Astrocyte of the spinal cord (primary cell): ENCODE measurements around the gene RUNX1.

ENCODE experiments used
- DNase-seq: peaks from one replicate; pipeline ENCODE4 v3.0.0; 2011; ENCODE audit warnings: low read depth, low spot score
- H3K4me3 ChIP-seq: 2 replicates; pipeline ENCODE4 v1.5.1; 2011; ENCODE audit warnings: low read depth, mild to moderate bottlenecking, low read length, moderate library complexity
- in situ Hi-C: cut with HindIII; loops from 2 replicates; pipeline ENCODE4 v1.10.0; 2017; ENCODE audit warnings: low sequenced_read_pairs
- TF ChIP-seq, protein P1 (sequence below): IDR thresholded peaks from 2 replicates; pipeline ENCODE4 v1.5.1; 2012; ENCODE audit warnings: low read depth, mild to moderate bottlenecking, low read length, inconsistent platforms

Gene RUNX1

DNA sequence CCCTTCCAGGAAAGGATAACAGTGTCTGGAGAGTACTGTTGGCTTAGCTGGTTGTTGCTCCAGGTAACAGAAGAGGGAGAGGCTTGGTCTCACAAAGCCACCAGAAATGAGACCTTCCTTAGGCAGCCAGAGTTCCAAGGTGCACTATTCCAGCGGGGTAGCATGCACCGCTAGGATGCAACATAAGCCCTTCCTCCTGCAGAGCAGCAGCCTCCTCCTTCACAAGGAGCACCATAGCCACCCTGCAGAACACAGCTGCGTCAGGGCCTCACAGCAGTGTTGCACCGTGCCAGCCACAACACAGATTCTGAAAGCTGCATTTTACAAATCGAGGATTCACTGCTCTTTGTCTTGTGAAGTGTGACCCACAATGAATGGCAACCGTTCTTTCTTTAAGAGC is 238.3 kb downstream of the RUNX1 start:
- DNase-seq: no peak
- TF ChIP-seq, protein P1, sequence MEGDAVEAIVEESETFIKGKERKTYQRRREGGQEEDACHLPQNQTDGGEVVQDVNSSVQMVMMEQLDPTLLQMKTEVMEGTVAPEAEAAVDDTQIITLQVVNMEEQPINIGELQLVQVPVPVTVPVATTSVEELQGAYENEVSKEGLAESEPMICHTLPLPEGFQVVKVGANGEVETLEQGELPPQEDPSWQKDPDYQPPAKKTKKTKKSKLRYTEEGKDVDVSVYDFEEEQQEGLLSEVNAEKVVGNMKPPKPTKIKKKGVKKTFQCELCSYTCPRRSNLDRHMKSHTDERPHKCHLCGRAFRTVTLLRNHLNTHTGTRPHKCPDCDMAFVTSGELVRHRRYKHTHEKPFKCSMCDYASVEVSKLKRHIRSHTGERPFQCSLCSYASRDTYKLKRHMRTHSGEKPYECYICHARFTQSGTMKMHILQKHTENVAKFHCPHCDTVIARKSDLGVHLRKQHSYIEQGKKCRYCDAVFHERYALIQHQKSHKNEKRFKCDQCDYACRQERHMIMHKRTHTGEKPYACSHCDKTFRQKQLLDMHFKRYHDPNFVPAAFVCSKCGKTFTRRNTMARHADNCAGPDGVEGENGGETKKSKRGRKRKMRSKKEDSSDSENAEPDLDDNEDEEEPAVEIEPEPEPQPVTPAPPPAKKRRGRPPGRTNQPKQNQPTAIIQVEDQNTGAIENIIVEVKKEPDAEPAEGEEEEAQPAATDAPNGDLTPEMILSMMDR: no peak
- in situ Hi-C loops: no loop called here
- no peak overlapping the region for H3K4me3 ChIP-seq

DNA sequence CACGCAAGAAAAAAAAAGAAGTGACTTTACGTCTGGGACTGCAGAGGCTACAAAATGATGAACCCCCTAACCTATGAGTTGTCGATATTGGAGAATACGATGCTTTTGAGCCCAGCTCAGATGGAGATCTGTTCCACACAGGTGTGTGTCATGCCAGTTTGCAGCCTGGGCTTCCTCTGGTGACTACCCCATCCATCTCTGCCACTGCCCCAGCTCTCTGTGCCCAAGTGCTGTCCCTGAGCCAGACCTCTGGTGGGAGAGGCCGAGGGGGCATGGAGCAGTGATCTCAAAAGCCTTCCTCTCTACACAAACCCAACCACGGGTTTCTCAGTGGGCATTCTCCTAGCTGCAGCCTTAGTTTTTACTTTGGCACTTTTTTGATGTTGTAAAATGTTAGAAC is 239.3 kb downstream of the RUNX1 start:
- TF ChIP-seq, protein P1: no peak
- H3K4me3 ChIP-seq: no peak overlapping the region
- no peak for DNase-seq
- in situ Hi-C loops: no loop called here

DNA sequence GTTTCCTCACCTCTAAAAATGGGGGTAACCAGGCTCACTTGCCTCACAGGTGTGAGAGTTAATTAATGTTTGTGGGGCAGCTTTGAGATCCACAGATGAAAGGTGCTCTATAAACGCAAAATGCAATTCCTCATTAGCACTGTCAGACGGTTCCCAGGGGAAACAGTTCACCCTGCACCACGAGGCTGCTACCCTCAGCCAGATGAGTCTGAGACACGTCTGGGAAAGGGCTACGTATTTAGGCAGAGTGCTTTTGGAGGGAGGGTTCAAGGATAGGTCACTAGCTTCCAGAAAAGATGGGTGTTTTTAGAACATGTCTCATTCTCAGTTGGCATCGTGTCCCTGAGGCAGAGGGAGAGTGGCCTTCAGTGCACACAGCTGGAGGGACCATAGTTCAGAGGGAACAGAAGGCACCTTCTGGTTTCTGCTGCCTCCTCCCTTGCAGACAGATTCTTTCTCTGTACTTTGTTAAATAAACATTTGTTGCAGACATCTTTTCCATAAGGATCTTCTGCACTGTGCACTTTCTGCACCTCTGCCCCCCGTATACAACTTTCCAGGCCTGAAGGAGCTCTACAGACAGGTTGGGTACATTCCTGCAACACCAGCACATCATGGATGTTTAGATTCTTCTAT is 240.4 kb downstream of the RUNX1 start:
- in situ Hi-C loops: no loop called here
- no peak overlapping the region for H3K4me3 ChIP-seq
- DNase-seq: peak; percentile 89
- TF ChIP-seq, protein P1: no peak

GRCh38 chr21:34807881-34808568 is 241.1 kb downstream of the RUNX1 start:
- no peak overlapping the region for H3K4me3 ChIP-seq
- in situ Hi-C loops: no loop called here
- peak; percentile 93 for DNase-seq
- TF ChIP-seq, protein P1: no peak

DNA sequence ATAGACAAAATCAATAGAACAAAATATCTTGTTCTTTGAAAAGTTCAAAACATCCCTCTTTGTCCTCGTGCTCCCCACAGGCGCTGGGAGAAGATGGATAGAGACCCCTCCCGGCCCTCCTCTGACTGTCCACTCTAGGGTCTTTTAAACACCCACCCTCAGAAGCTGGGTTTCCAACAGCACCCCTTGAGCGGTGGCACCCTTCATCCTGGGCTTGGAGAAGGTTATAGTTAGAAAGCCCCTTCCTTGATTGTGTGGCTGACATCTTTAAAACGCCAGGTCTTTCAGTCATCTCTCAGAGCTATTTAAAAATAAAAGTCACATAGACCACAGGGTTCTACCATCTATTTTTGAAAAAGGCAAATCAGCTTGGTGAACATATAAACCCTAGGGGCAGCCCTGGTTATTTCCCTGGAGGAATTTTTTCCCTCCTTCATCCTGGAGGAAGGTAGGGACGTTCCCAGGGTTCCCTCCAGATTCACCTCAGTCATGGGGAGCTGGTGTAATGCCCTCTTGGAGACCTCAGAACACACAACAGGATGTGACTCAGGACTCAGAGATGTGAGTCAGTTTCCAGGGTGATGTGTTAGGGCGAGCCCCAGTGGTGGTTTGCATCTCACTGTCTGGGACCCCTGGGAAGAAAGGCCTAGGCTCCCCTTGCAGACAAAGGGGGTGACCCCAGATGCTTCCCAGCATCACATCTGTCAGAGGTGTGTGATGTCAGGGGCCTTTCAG is 241.8 kb downstream of the RUNX1 start:
- TF ChIP-seq, protein P1: no peak
- peak; percentile 96 for DNase-seq
- in situ Hi-C loops: no loop called here
- H3K4me3 ChIP-seq: no peak overlapping the region

DNA sequence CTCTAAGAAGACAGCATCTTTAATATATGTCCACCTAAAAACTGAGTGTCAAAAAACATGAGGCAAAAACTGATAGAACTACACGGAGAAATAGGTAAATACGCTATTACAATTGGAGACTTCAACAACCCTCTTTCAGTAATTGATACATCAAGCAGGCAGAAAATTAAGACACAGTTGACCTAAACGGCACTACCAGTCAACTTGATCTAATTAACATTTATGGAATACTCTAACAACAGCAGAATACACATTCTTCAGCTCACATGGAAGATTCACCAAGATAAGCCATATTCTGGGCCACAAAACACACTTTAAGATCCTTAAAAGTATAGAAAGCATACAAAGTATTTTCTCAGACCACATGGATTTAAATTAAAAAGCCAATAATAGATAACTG is 242.7 kb downstream of the RUNX1 start:
- no peak overlapping the region for H3K4me3 ChIP-seq
- TF ChIP-seq, protein P1: no peak
- no peak for DNase-seq
- in situ Hi-C loops: no loop called here
